ENCODE results near the gene SLC39A11.

GRCh38 chr17:72840019-72840418, 252.5 kb downstream of the SLC39A11 start:
- no peak for TF ChIP-seq ZNF565 (CRISPR knock-in tag; conservative IDR thresholded peaks at IDR 0.05; ENCODE audit: low read depth)
- no peak for TF ChIP-seq PATZ1 (CRISPR knock-in tag; IDR thresholded peaks at IDR 0.05; ENCODE audit: borderline replicate concordance)
- no peak for TF ChIP-seq ZFP30 (CRISPR knock-in tag; IDR thresholded peaks at IDR 0.05)
- no peak for TF ChIP-seq ZC3H10 (CRISPR knock-in tag; IDR thresholded peaks at IDR 0.05)
- no peak for TF ChIP-seq ARNTL (CRISPR knock-in tag; IDR thresholded peaks at IDR 0.05; ENCODE audit: borderline replicate concordance, low read depth)
- TF ChIP-seq TSHZ2 (CRISPR knock-in tag; IDR thresholded peaks at IDR 0.05), result no peak
- TF ChIP-seq GLIS3 (CRISPR knock-in tag; IDR thresholded peaks at IDR 0.05), result no peak

Measured in SK-N-SH treated with all-trans-retinoic acid at 6 μM for 48 hours (cell line).